ENCODE results near the gene ANO7. TPM values are rescaled to one million over a fixed set of nuclear protein-coding genes. Genes with fewer than 3 reads are reported as not detected.

Gene ANO7
- total RNA-seq, 6 donors from 2014 or later: 0.30 to 1.3 (median 1.1) TPM

DNA sequence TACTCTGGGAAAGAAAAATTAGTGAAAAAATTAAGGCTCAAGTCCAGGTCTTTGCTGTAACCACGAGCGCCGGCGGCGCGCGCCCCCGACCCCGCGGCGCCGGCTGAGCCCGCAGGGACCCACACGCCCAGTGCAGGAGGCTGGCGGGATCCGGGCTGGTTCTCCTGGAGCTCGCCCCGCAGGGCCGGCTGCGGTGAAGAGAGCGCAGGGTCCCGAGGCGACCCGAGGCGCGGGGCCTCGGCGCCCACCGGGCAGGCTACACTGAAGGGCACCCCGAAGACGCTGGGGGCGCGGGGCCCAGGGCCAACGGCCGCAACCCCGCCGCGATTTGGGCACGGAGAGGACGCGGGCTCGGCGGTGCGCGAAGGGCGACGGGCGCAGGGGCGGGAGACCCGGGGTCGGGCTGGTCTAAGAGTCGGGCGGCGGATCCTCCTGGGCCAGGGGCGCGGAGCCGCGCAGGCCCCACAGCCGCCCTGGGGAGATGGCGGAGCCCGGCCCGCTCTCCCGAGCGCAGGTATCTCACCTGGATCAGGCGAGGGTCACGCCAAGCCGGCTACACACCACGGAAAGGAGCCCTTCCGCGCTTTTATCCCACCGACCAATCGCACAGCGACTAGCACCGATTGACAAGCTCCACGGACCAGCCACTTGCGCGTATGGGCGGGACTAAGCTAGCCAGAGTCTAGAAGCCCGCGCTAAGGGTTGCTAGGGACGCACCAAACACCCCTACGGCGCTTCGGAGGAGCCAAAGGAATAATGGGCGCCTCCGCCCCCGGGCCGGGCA lies 39.4 kb upstream of the ANO7 start, which contains the start of gene PASK:
Gene PASK (minus strand): TSS at position 582 of the 784 bp plus-strand sequence. CDS start 6,440 bp downstream, outside the sequence.
- peaks cover 19 to 32% (median 22%) of the 10 kb centered on the region in 4 donors for H3K4me1 ChIP-seq
- no peaks in the 10 kb centered on the region for H3K9me3 ChIP-seq
- peak within 1 kb of the TSS; percentile 86 to 99 (median 95) for H3K4me3 ChIP-seq
- H3K36me3 ChIP-seq: peaks cover 0 to 5% (median 4%) of the 10 kb centered on the region in 4 donors
- ATAC-seq (ENCODE audit: low FRiP score in 2 of 2) (peak; percentile 97), DNase-seq (peak; percentile 92 to 98)
- no peaks in the 10 kb centered on the region for H3K27me3 ChIP-seq
- H3K27ac ChIP-seq: peak within 1 kb of the TSS; percentile 83 to 93 (median 87)
- WGBS, 2 donors: 0 to 1% methylated on average over 33 to 39 of the region's 88 CpGs
- TF ChIP-seq, protein P1, sequence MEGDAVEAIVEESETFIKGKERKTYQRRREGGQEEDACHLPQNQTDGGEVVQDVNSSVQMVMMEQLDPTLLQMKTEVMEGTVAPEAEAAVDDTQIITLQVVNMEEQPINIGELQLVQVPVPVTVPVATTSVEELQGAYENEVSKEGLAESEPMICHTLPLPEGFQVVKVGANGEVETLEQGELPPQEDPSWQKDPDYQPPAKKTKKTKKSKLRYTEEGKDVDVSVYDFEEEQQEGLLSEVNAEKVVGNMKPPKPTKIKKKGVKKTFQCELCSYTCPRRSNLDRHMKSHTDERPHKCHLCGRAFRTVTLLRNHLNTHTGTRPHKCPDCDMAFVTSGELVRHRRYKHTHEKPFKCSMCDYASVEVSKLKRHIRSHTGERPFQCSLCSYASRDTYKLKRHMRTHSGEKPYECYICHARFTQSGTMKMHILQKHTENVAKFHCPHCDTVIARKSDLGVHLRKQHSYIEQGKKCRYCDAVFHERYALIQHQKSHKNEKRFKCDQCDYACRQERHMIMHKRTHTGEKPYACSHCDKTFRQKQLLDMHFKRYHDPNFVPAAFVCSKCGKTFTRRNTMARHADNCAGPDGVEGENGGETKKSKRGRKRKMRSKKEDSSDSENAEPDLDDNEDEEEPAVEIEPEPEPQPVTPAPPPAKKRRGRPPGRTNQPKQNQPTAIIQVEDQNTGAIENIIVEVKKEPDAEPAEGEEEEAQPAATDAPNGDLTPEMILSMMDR (IDR thresholded peaks at IDR 0.05): no peak
- no peak for TF ChIP-seq POLR2AphosphoS5 (IDR thresholded peaks at IDR 0.05)
- no peak for TF ChIP-seq EP300 (IDR thresholded peaks at IDR 0.05)
- no peak for TF ChIP-seq POLR2A (IDR thresholded peaks at IDR 0.05)

DNA sequence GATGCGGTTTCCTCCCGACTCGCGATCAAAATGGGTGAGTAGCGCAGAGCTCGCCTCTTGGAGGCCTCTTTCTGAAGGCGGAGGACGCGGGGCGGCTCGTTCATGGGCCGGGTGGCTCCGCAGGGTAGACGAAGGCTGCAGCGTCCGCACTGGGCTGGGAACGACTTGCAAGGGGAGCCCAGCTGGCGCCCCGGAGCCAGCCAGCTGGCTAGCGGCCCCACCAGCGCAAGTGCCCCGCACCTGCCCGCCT lies 38.9 kb upstream of the ANO7 start:
- Histone ChIP-seq H3K9me3 (no peaks in the 10 kb centered on the region), H3K4me1 (peaks cover 19 to 32% (median 22%) of the 10 kb centered on the region in 4 donors), H3K27ac (peak overlapping the region; percentile 29 to 93 (median 70)), H3K4me3 (peak overlapping the region; percentile 86 to 99 (median 94)), H3K36me3 (peaks cover 0 to 5% (median 4%) of the 10 kb centered on the region in 4 donors), H3K27me3 (no peaks in the 10 kb centered on the region)
- TF ChIP-seq POLR2AphosphoS5 (IDR thresholded peaks at IDR 0.05) (no peak), POLR2A (IDR thresholded peaks at IDR 0.05) (no peak), EP300 (IDR thresholded peaks at IDR 0.05) (no peak)
- TF ChIP-seq, protein P1 (IDR thresholded peaks at IDR 0.05): no peak
- ATAC-seq (ENCODE audit: low FRiP score in 2 of 2): no peak
- 0 to 3% methylated on average over 12 to 15 of the region's 23 CpGs for WGBS, 2 donors
- no peak for DNase-seq

DNA sequence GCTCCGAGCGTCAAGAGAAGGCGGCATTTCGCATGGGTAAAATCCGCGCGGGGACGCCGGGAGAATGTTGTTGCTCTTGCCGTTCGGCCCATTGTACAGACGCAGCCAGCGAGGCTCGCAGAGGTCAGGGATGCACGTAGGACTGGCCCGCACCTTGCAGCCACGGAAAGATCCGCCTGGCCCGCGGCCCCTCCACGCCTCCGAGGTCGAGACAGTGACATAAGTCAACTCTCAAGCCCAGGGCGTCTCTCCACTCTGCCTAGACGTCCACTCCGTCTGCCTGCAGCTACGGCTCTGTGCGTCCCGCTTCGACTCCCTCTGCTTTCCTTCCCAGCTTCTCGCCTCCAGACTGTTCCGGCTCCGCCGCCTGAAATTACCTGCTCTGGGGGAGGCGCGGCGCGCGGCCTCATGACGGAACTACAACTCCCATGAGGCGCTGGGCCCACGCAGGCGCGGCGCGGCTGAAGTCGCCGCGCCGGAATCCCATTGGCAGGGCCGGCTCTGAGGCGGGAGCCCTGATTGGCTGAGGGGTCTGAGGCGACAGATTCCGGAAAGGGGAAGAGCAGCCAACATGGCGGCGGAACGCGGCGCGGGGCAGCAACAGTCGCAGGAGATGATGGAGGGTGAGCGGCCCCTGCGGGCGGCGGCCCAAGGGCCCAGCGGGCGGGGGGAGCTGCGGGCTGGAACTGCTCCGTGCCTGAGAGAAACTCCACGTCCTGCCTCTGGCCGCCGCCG lies 38.4 kb upstream of the ANO7 start, which contains the start of gene PPP1R7:
Gene PPP1R7 (plus strand): TSS at position 543 of the 735 bp plus-strand sequence. CDS start 29 bp downstream, at position 572.
- ATAC-seq (ENCODE audit: low FRiP score in 2 of 2) (peak; percentile 97 to 98), DNase-seq (peak; percentile 96 to 98)
- Histone ChIP-seq H3K36me3 (peaks cover 0 to 8% (median 4%) of the 10 kb centered on the region in 4 donors), H3K4me1 (peaks cover 19 to 32% (median 22%) of the 10 kb centered on the region in 4 donors), H3K27ac (peak within 1 kb of the TSS; percentile 83 to 93 (median 87)), H3K9me3 (no peaks in the 10 kb centered on the region), H3K27me3 (no peaks in the 10 kb centered on the region), H3K4me3 (peak within 1 kb of the TSS; percentile 86 to 99 (median 95))
- TF ChIP-seq, protein P1 (IDR thresholded peaks at IDR 0.05): peak in 4 of 6 experiments; percentile 36 to 60 (median 37)
- TF ChIP-seq EP300 (IDR thresholded peaks at IDR 0.05) (no peak), POLR2AphosphoS5 (IDR thresholded peaks at IDR 0.05) (peak; percentile 75 to 79), POLR2A (IDR thresholded peaks at IDR 0.05) (peak in 2 of 4 donors; percentile 40 to 83)
- 0% methylated on average over 19 to 59 of the region's 73 CpGs for WGBS, 2 donors

DNA sequence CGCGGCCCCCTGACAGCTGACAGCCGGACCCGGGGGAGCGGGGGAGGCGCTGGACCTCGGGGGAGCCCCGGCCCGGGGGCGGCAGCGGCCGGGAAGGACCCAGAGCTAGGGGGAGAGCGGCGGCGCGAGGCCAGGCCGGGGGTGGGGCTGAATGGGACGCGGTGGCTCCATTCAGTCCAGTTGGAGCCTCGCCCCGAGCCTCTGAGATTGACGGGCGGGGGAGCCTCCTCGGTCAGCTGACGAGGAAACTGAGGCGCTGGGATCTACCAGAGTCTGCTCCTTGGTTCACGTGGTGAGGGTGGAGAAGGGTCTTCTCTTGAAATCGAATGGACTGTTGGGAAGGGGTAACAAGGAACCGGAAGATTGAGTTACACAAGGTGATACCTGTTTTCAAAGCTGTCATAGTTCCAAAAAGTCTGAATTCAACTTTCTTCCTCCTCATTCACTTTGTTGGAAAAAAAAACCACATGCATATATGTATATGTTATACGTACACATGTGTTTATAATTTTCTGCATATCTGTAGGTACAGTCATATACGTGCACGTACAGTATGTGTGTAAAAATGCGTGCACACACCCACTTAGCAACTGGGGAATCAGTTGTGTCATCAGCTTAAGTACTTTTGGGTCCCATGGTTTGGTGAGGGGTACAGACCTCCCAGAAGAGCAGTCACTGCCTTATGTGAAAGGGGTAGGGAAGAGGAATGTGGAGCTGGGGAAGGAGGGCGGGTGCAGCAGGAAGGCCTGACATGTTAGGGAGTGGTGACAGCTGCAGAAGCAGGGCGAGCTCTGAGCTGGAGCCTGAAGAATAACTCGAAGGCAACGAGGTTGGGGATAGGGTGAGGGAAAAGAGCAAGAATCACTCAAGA lies 37.6 kb upstream of the ANO7 start:
- ATAC-seq (ENCODE audit: low FRiP score in 2 of 2) (peak in 1 of 2 donors; percentile 9), DNase-seq (no peak)
- Histone ChIP-seq H3K4me3 (peak overlapping the region; percentile 86 to 99 (median 95)), H3K9me3 (no peaks in the 10 kb centered on the region), H3K27ac (peak overlapping the region; percentile 83 to 93 (median 87)), H3K27me3 (no peaks in the 10 kb centered on the region), H3K4me1 (peaks cover 19 to 32% (median 22%) of the 10 kb centered on the region in 4 donors), H3K36me3 (peaks cover 0 to 13% (median 6%) of the 10 kb centered on the region in 4 donors)
- no peak for TF ChIP-seq POLR2AphosphoS5 (IDR thresholded peaks at IDR 0.05)
- TF ChIP-seq, protein P1 (IDR thresholded peaks at IDR 0.05): peak in 1 of 6 experiments; percentile 11
- 16 to 32% methylated on average over 10 to 20 of the region's 37 CpGs for WGBS, 2 donors
